ENCODE measurements around the gene ATP9A. TPM values are rescaled to one million over a fixed set of nuclear protein-coding genes. Genes with fewer than 3 reads are reported as not detected.

ATP9A gene
- total and polyA plus RNA-seq, 2 donors from 2014 or later = 7.1 to 40.2 TPM

GRCh38 chr20:51604851-51605250, 163.3 kb downstream of the ATP9A start:
- TF ChIP-seq CTCF (IDR thresholded peaks at IDR 0.05; ENCODE audit: borderline replicate concordance, extremely low read depth, insufficient read depth) = no peak
- Histone ChIP-seq H3K9me3 (ENCODE audit: control insufficient read depth in 2 of 3, insufficient read depth in 1 of 3, low read length in 3 of 3) (no peaks in the 10 kb centered on the region), H3K27me3 (ENCODE audit: control insufficient read depth, insufficient read depth, low read length) (no peaks in the 10 kb centered on the region), H3K4me3 (ENCODE audit: low read length in 3 of 3) (no peak overlapping the region), H3K27ac (ENCODE audit: low read depth in 2 of 2, low read length in 2 of 2) (no peak overlapping the region), H3K4me1 (ENCODE audit: control insufficient read depth in 2 of 3, insufficient read depth in 2 of 3, low read depth in 1 of 3, low read length in 3 of 3) (no peaks in the 10 kb centered on the region), H3K36me3 (ENCODE audit: control insufficient read depth in 2 of 3, insufficient read depth in 3 of 3, low read length in 3 of 3) (peaks cover 0 to 3% (median 0%) of the 10 kb centered on the region in 3 donors), H3K9ac (ENCODE audit: low read length in 3 of 3) (no peak overlapping the region)
- DNase-seq (no peak), FAIRE-seq (no peak)
- intact Hi-C loops (cut with DNase I) = no loop called here

GRCh38 chr20:51602131-51602530, 166.1 kb downstream of the ATP9A start:
- TF ChIP-seq CTCF (IDR thresholded peaks at IDR 0.05; ENCODE audit: borderline replicate concordance, extremely low read depth, insufficient read depth) = no peak
- H3K27me3 ChIP-seq (ENCODE audit: control insufficient read depth, insufficient read depth, low read length) = no peaks in the 10 kb centered on the region
- H3K9ac ChIP-seq (ENCODE audit: low read length in 3 of 3) = no peak overlapping the region
- no peak for DNase-seq
- H3K9me3 ChIP-seq (ENCODE audit: control insufficient read depth in 2 of 3, insufficient read depth in 1 of 3, low read length in 3 of 3) = no peaks in the 10 kb centered on the region
- intact Hi-C loops (cut with DNase I) = no loop called here
- peaks cover 0 to 3% (median 0%) of the 10 kb centered on the region in 3 donors for H3K36me3 ChIP-seq (ENCODE audit: control insufficient read depth in 2 of 3, insufficient read depth in 3 of 3, low read length in 3 of 3)
- H3K27ac ChIP-seq (ENCODE audit: low read depth in 2 of 2, low read length in 2 of 2) = no peak overlapping the region
- no peak overlapping the region for H3K4me3 ChIP-seq (ENCODE audit: low read length in 3 of 3)
- no peak for FAIRE-seq
- no peaks in the 10 kb centered on the region for H3K4me1 ChIP-seq (ENCODE audit: control insufficient read depth in 2 of 3, insufficient read depth in 2 of 3, low read depth in 1 of 3, low read length in 3 of 3)

GRCh38 chr20:51600950-51601349, 167.2 kb downstream of the ATP9A start:
- FAIRE-seq (no peak), DNase-seq (no peak)
- intact Hi-C loops (cut with DNase I) = no loop called here
- no peak for TF ChIP-seq CTCF (IDR thresholded peaks at IDR 0.05; ENCODE audit: borderline replicate concordance, extremely low read depth, insufficient read depth)
- peaks cover 0 to 3% (median 0%) of the 10 kb centered on the region in 3 donors for H3K36me3 ChIP-seq (ENCODE audit: control insufficient read depth in 2 of 3, insufficient read depth in 3 of 3, low read length in 3 of 3)
- H3K4me3 ChIP-seq (ENCODE audit: low read length in 3 of 3) = no peak overlapping the region
- no peaks in the 10 kb centered on the region for H3K9me3 ChIP-seq (ENCODE audit: control insufficient read depth in 2 of 3, insufficient read depth in 1 of 3, low read length in 3 of 3)
- no peak overlapping the region for H3K27ac ChIP-seq (ENCODE audit: low read depth in 2 of 2, low read length in 2 of 2)
- H3K4me1 ChIP-seq (ENCODE audit: control insufficient read depth in 2 of 3, insufficient read depth in 2 of 3, low read depth in 1 of 3, low read length in 3 of 3) = no peaks in the 10 kb centered on the region
- no peaks in the 10 kb centered on the region for H3K27me3 ChIP-seq (ENCODE audit: control insufficient read depth, insufficient read depth, low read length)
- H3K9ac ChIP-seq (ENCODE audit: low read length in 3 of 3) = no peak overlapping the region

GRCh38 chr20:51600016-51600420, 168.2 kb downstream of the ATP9A start:
- intact Hi-C loops (cut with DNase I) = no loop called here
- no peaks in the 10 kb centered on the region for H3K27me3 ChIP-seq (ENCODE audit: control insufficient read depth, insufficient read depth, low read length)
- no peak overlapping the region for H3K4me3 ChIP-seq (ENCODE audit: low read length in 3 of 3)
- H3K4me1 ChIP-seq (ENCODE audit: control insufficient read depth in 2 of 3, insufficient read depth in 2 of 3, low read depth in 1 of 3, low read length in 3 of 3) = no peaks in the 10 kb centered on the region
- no peak overlapping the region for H3K27ac ChIP-seq (ENCODE audit: low read depth in 2 of 2, low read length in 2 of 2)
- peaks cover 0 to 3% (median 0%) of the 10 kb centered on the region in 3 donors for H3K36me3 ChIP-seq (ENCODE audit: control insufficient read depth in 2 of 3, insufficient read depth in 3 of 3, low read length in 3 of 3)
- no peak overlapping the region for H3K9ac ChIP-seq (ENCODE audit: low read length in 3 of 3)
- DNase-seq (no peak), FAIRE-seq (no peak)
- no peaks in the 10 kb centered on the region for H3K9me3 ChIP-seq (ENCODE audit: control insufficient read depth in 2 of 3, insufficient read depth in 1 of 3, low read length in 3 of 3)
- TF ChIP-seq CTCF (IDR thresholded peaks at IDR 0.05; ENCODE audit: borderline replicate concordance, extremely low read depth, insufficient read depth) = no peak

Data from kidney (tissue), 14 donors.